HFFc6 (cell line): ENCODE results near the gene CCDC149. TPM values are rescaled to one million over a fixed set of nuclear protein-coding genes. Genes with fewer than 3 reads are reported as not detected.

Experiments
- DNase-seq: peaks from one replicate; pipeline ENCODE4 v3.0.0-alpha.2; 2018
- H3K27ac Mint-ChIP-seq: 2 replicates; pipeline ENCODE4 v1.8.0; 2020; ENCODE audit warnings: mild to moderate bottlenecking, mixed read lengths
- H3K27me3 Mint-ChIP-seq: 2 replicates; pipeline ENCODE4 v1.8.0; 2021; ENCODE audit warnings: mild to moderate bottlenecking, moderate library complexity, mixed read lengths; ENCODE audit not compliant: insufficient read depth
- H3K36me3 Mint-ChIP-seq: 2 replicates; pipeline ENCODE4 v1.8.0; 2021; ENCODE audit warnings: low read depth, mixed read lengths
- H3K4me1 Mint-ChIP-seq: 2 replicates; pipeline ENCODE4 v1.8.0; 2020; ENCODE audit warnings: low read depth, mixed read lengths
- H3K4me3 Mint-ChIP-seq: 2 replicates; pipeline ENCODE4 v1.8.0; 2020; ENCODE audit warnings: mild to moderate bottlenecking, moderate library complexity, mixed read lengths
- H3K9me3 Mint-ChIP-seq: 2 replicates; pipeline ENCODE4 v1.8.0; 2020; ENCODE audit warnings: mild to moderate bottlenecking, mixed read lengths
- CTCF ChIP-seq: fragments of 200-600 bp; sonication (generic); IDR thresholded peaks from 2 replicates; pipeline ENCODE4 v1.5.0; 2021; ENCODE audit warnings: antibody characterized with exemption, mild to moderate bottlenecking
- total RNA-seq, 6 experiments: library from RNA; stranded (reverse); fragmentation: NEBNext Ultra II Directional; extraction: Animal tissue kit (Norgen Biotek cat#: 25700); gene quantifications; 2 replicates in 1 of 6; 3 replicates in 5 of 6; pipeline ENCODE4 v1.2.3, GENCODE V29; 2021

CCDC149 gene
- total RNA-seq, 6 experiments from 2014 or later: 10.9 to 13.5 (median 12.9) TPM

GRCh38 chr4:24863799-24864198, 49.0 kb downstream of the CCDC149 start:
- Mint-ChIP-seq H3K27me3 (no peaks in the 10 kb centered on the region), H3K9me3 (peaks cover 31% of the 10 kb centered on the region), H3K4me1 (peaks cover 11% of the 10 kb centered on the region), H3K27ac (no peak overlapping the region), H3K4me3 (no peak overlapping the region), H3K36me3 (peaks cover 64% of the 10 kb centered on the region)
- no peak for DNase-seq
- TF ChIP-seq CTCF: no peak

GRCh38 chr4:24862073-24862751, 50.6 kb downstream of the CCDC149 start:
- H3K27me3 Mint-ChIP-seq: no peaks in the 10 kb centered on the region
- no peak overlapping the region for H3K4me3 Mint-ChIP-seq
- peaks cover 31% of the 10 kb centered on the region for H3K9me3 Mint-ChIP-seq
- no peak overlapping the region for H3K27ac Mint-ChIP-seq
- H3K4me1 Mint-ChIP-seq: peaks cover 27% of the 10 kb centered on the region
- no peak for DNase-seq
- peaks cover 59% of the 10 kb centered on the region for H3K36me3 Mint-ChIP-seq
- TF ChIP-seq CTCF: no peak

GRCh38 chr4:24858550-24858949, 54.3 kb downstream of the CCDC149 start:
- H3K27ac Mint-ChIP-seq: peak overlapping the region; percentile 61; the same call in 1 of the 2 replicates
- peaks cover 10% of the 10 kb centered on the region for H3K9me3 Mint-ChIP-seq
- peaks cover 62% of the 10 kb centered on the region for H3K4me1 Mint-ChIP-seq
- H3K27me3 Mint-ChIP-seq: no peaks in the 10 kb centered on the region
- peak overlapping the region; percentile 67 for H3K4me3 Mint-ChIP-seq
- DNase-seq: no peak
- peaks cover 44% of the 10 kb centered on the region for H3K36me3 Mint-ChIP-seq
- no peak for TF ChIP-seq CTCF

- H3K4me1 Mint-ChIP-seq: peaks cover 67% of the 10 kb centered on the region
- peaks cover 40% of the 10 kb centered on the region for H3K36me3 Mint-ChIP-seq
- no peaks in the 10 kb centered on the region for H3K27me3 Mint-ChIP-seq
- peak; percentile 81 for DNase-seq
- peak overlapping the region; percentile 67 for H3K4me3 Mint-ChIP-seq
- no peak for TF ChIP-seq CTCF
- H3K9me3 Mint-ChIP-seq: peaks cover 6% of the 10 kb centered on the region
- peak overlapping the region; percentile 61 for H3K27ac Mint-ChIP-seq
Measured at GRCh38 chr4:24858026-24858425, 54.8 kb downstream of the CCDC149 start.

GRCh38 chr4:24856586-24856985, 56.3 kb downstream of the CCDC149 start:
- peaks cover 27% of the 10 kb centered on the region for H3K36me3 Mint-ChIP-seq
- H3K4me3 Mint-ChIP-seq: peak overlapping the region; percentile 65
- H3K27me3 Mint-ChIP-seq: no peaks in the 10 kb centered on the region
- H3K27ac Mint-ChIP-seq: peak overlapping the region; percentile 61
- H3K9me3 Mint-ChIP-seq: no peaks in the 10 kb centered on the region
- TF ChIP-seq CTCF: no peak
- peaks cover 73% of the 10 kb centered on the region for H3K4me1 Mint-ChIP-seq
- peak; percentile 40 for DNase-seq
